Naive thymus-derived CD4-positive, alpha-beta T cell (primary cell): Measurements from ENCODE around the gene LAMP1. TPM values are rescaled to one million over a fixed set of nuclear protein-coding genes. Genes with fewer than 3 reads are reported as not detected.

Source experiments
- ATAC-seq: fragments of 150-1000 bp; cut with Tn5 transposase; 2 replicates; pipeline ENCODE4 v1.10.0; 2021; ENCODE audit warnings: mild to moderate bottlenecking, moderate library complexity
- CTCF ChIA-PET: fragments of 350-600 bp; sonication (Branson Sonifier 250); formaldehyde crosslinking; loops from one replicate; lab custom pipeline; 2021; ENCODE audit warnings: antibody characterized with exemption; lab: Charles Lee
- POLR2A ChIA-PET: fragments of 350-600 bp; sonication (Branson Sonifier 250); formaldehyde crosslinking; loops from one replicate; lab custom pipeline; 2021; ENCODE audit warnings: antibody characterized with exemption, inconsistent platforms; lab: Charles Lee
- DNase-seq, 9 donors: peaks; one replicate each; pipeline versions ENCODE4 v3.0.0 to v3.0.0-alpha.2; 2020 to 2022; ENCODE audit warnings: mixed read lengths in 1 of 9
- H3K27ac ChIP-seq: one replicate; pipeline ENCODE4 v1.7.0; 2013; ENCODE audit warnings: mild to moderate bottlenecking, low read depth, low read length, moderate library complexity
- H3K27me3 ChIP-seq, 2 donors: one replicate each; pipeline ENCODE4 v1.7.0; 2013; ENCODE audit warnings: low read length in 2 of 2, mild to moderate bottlenecking in 2 of 2, moderate library complexity in 2 of 2; ENCODE audit not compliant: control insufficient read depth in 2 of 2, insufficient read depth in 2 of 2
- H3K36me3 ChIP-seq, 3 experiments: 1 replicate in 2 of 3; 2 replicates in 1 of 3; pipeline ENCODE4 v1.7.0; 2013; ENCODE audit warnings: low read length in 3 of 3, mild to moderate bottlenecking in 3 of 3, moderate library complexity in 1 of 3; ENCODE audit not compliant: insufficient read depth in 3 of 3, control insufficient read depth in 2 of 3
- H3K4me1 ChIP-seq, 2 donors: one replicate each; pipeline ENCODE4 v1.7.0; 2013; ENCODE audit warnings: low read length in 2 of 2, mild to moderate bottlenecking in 2 of 2, moderate library complexity in 1 of 2; ENCODE audit not compliant: control insufficient read depth in 2 of 2, insufficient read depth in 2 of 2
- H3K4me3 ChIP-seq: 2 replicates; pipeline ENCODE4 v1.7.0; 2013; ENCODE audit warnings: mild to moderate bottlenecking, low read length
- H3K9me3 ChIP-seq, 3 experiments: 1 replicate in 2 of 3; 2 replicates in 1 of 3; pipeline ENCODE4 v1.7.0; 2013; ENCODE audit warnings: low read length in 3 of 3; ENCODE audit not compliant: control insufficient read depth in 2 of 3
- H3K27ac Mint-ChIP-seq, 9 donors: one replicate each; pipeline ENCODE4 v1.8.0; 2020 to 2022; ENCODE audit warnings: mixed read lengths in 9 of 9, mild to moderate bottlenecking in 8 of 9, moderate library complexity in 5 of 9, inconsistent platforms in 2 of 9
- H3K27me3 Mint-ChIP-seq, 5 donors: one replicate each; pipeline ENCODE4 v1.8.0; 2021 to 2022; ENCODE audit warnings: mixed read lengths in 5 of 5, mild to moderate bottlenecking in 1 of 5
- H3K36me3 Mint-ChIP-seq, 5 donors: one replicate each; pipeline ENCODE4 v1.8.0; 2020 to 2022; ENCODE audit warnings: mixed read lengths in 5 of 5, mild to moderate bottlenecking in 3 of 5, inconsistent platforms in 1 of 5
- H3K4me1 Mint-ChIP-seq, 7 donors: one replicate each; pipeline ENCODE4 v1.8.0; 2020 to 2022; ENCODE audit warnings: mixed read lengths in 7 of 7, mild to moderate bottlenecking in 3 of 7, inconsistent platforms in 1 of 7
- H3K4me3 Mint-ChIP-seq, 10 donors: one replicate each; pipeline ENCODE4 v1.8.0; 2020 to 2022; ENCODE audit warnings: mild to moderate bottlenecking in 10 of 10, mixed read lengths in 10 of 10, moderate library complexity in 6 of 10, inconsistent platforms in 2 of 10
- H3K9me3 Mint-ChIP-seq, 11 donors: one replicate each; pipeline ENCODE4 v1.8.0; 2020 to 2022; ENCODE audit warnings: mixed read lengths in 11 of 11, mild to moderate bottlenecking in 4 of 11, inconsistent platforms in 1 of 11, moderate library complexity in 1 of 11
- intact Hi-C, 2 donors: fragments of 100-400 bp; cut with micrococcal nuclease; formaldehyde crosslinking; loops; one replicate each; pipeline ENCODE4 v1.15.1; 2023
- polyA plus RNA-seq, 2 donors: library from polyadenylated mRNA; unstranded; fragments of 300-500 nt; fragmentation: Illumina TruSeq; gene quantifications; one replicate each; pipeline ENCODE4 v1.2.3, GENCODE V29; 2021
- total RNA-seq, 6 experiments: library from RNA in 5 of 6; stranded (reverse) in 5 of 6; gene quantifications; 1 replicate in 5 of 6; 2 replicates in 1 of 6; pipeline ENCODE4 v1.2.3 and lab custom pipeline; 2021 to 2026

LAMP1 gene
- total and polyA plus RNA-seq, 7 experiments from 2014 or later, result 21.6 to 113 (median 92.7) TPM

- H3K4me1 ChIP-seq, result peaks cover 4 to 10% of the 10 kb centered on the region in 2 donors
- POLR2A ChIA-PET, result no interaction called here
- intact Hi-C loops, result loop anchor here in 1 of 2 donors (10.0 kb wide), 2 partner anchors 293 to 597 kb away; partner anchors contain the start of genes ATP11A and TFDP1
- H3K9me3 ChIP-seq, result no peaks in the 10 kb centered on the region
- CTCF ChIA-PET, result interaction anchor here (1.0 kb wide), 1 partner anchor 16 kb away, joined by 3 read pairs; no protein-coding TSS in a partner anchor
- peak in 6 of 9 donors; percentile 10 to 51 (median 19) for DNase-seq
- Mint-ChIP-seq H3K27me3 (peaks cover 39 to 59% (median 47%) of the 10 kb centered on the region in 5 donors), H3K27ac (peak overlapping the region in 1 of 9 donors; percentile 3), H3K4me3 (peak overlapping the region; percentile 1 to 77 (median 48)), H3K36me3 (peaks cover 0 to 5% (median 4%) of the 10 kb centered on the region in 5 donors), H3K4me1 (peaks cover 15 to 24% (median 19%) of the 10 kb centered on the region in 7 donors), H3K9me3 (peaks cover 0 to 11% (median 3%) of the 10 kb centered on the region in 11 donors)
- H3K27ac ChIP-seq, result no peak overlapping the region
- no peaks in the 10 kb centered on the region for H3K36me3 ChIP-seq
- ATAC-seq, result no peak
- peak overlapping the region; percentile 7 for H3K4me3 ChIP-seq
- H3K27me3 ChIP-seq, result no peaks in the 10 kb centered on the region
Measured at GRCh38 chr13:113292021-113292862, 4.8 kb upstream of the LAMP1 start.

- Histone ChIP-seq H3K9me3 (no peaks in the 10 kb centered on the region), H3K4me3 (no peak overlapping the region), H3K27ac (no peak overlapping the region), H3K4me1 (peaks cover 14 to 21% of the 10 kb centered on the region in 2 donors), H3K36me3 (no peaks in the 10 kb centered on the region), H3K27me3 (no peaks in the 10 kb centered on the region)
- Mint-ChIP-seq H3K36me3 (peaks cover 0 to 5% (median 4%) of the 10 kb centered on the region in 5 donors), H3K9me3 (peaks cover 0 to 19% (median 3%) of the 10 kb centered on the region in 11 donors), H3K4me1 (peaks cover 28 to 37% (median 31%) of the 10 kb centered on the region in 7 donors), H3K4me3 (no peak overlapping the region), H3K27me3 (peaks cover 35 to 63% (median 39%) of the 10 kb centered on the region in 5 donors), H3K27ac (no peak overlapping the region)
- ChIA-PET POLR2A (no interaction called here), CTCF (no interaction called here)
- no peak for DNase-seq
- ATAC-seq, result no peak
- intact Hi-C loops, result loop anchor here in 1 of 2 donors (10.0 kb wide), 2 partner anchors 291 to 599 kb away; partner anchors contain the start of genes ATP11A and TFDP1
Measured at GRCh38 chr13:113293686-113294085, 3.4 kb upstream of the LAMP1 start.

- intact Hi-C loops, result loop anchor here in 1 of 2 donors (2.0 to 10.0 kb wide), 3 partner anchors 289 to 601 kb away; partner anchors contain the start of genes ATP11A and TFDP1
- Mint-ChIP-seq H3K9me3 (peaks cover 0 to 19% (median 3%) of the 10 kb centered on the region in 11 donors), H3K27ac (peak overlapping the region in 8 of 9 donors; percentile 85 to 100 (median 100)), H3K4me3 (peak overlapping the region; percentile 88 to 99 (median 96)), H3K36me3 (peaks cover 0 to 5% (median 4%) of the 10 kb centered on the region in 5 donors), H3K27me3 (peaks cover 14 to 48% (median 21%) of the 10 kb centered on the region in 5 donors), H3K4me1 (peaks cover 30 to 47% (median 37%) of the 10 kb centered on the region in 7 donors)
- H3K9me3 ChIP-seq, result no peaks in the 10 kb centered on the region
- POLR2A ChIA-PET, result no interaction called here
- H3K27ac ChIP-seq, result no peak overlapping the region
- H3K27me3 ChIP-seq, result no peaks in the 10 kb centered on the region
- no peaks in the 10 kb centered on the region for H3K36me3 ChIP-seq
- peaks cover 14 to 21% of the 10 kb centered on the region in 2 donors for H3K4me1 ChIP-seq
- no peak overlapping the region for H3K4me3 ChIP-seq
- ATAC-seq, result no peak
- DNase-seq, result no peak
- CTCF ChIA-PET, result no interaction called here
Measured at GRCh38 chr13:113295776-113296175, 1.3 kb upstream of the LAMP1 start.

- ATAC-seq, result peak; percentile 64
- peak overlapping the region; percentile 90 for H3K27ac ChIP-seq
- no peaks in the 10 kb centered on the region for H3K9me3 ChIP-seq
- ChIA-PET CTCF (interaction anchor here (0.6 to 1.0 kb wide), 2 partner anchors 87 to 97 kb away, joined by 3 to 4 read pairs; no protein-coding TSS in a partner anchor), POLR2A (interaction anchor here (0.6 to 2.9 kb wide), 8 partner anchors 12 to 328 kb away, joined by 3 to 16 read pairs (median 4); partner anchors contain the start of genes CUL4A, MCF2L and PCID2)
- Mint-ChIP-seq H3K4me3 (peak overlapping the region; percentile 87 to 99 (median 96)), H3K36me3 (peaks cover 0 to 5% (median 4%) of the 10 kb centered on the region in 5 donors), H3K27me3 (peaks cover 2 to 31% (median 7%) of the 10 kb centered on the region in 5 donors), H3K4me1 (peaks cover 22 to 40% (median 34%) of the 10 kb centered on the region in 7 donors), H3K9me3 (peaks cover 0 to 19% (median 3%) of the 10 kb centered on the region in 11 donors), H3K27ac (peak overlapping the region; percentile 95 to 99 (median 97))
- no peaks in the 10 kb centered on the region for H3K27me3 ChIP-seq
- peak overlapping the region; percentile 75 for H3K4me3 ChIP-seq
- H3K36me3 ChIP-seq, result peaks cover 0 to under 1% (median 0%) of the 10 kb centered on the region in 3 experiments
- intact Hi-C loops, result loop anchor here (1.0 to 10.0 kb wide), 9 partner anchors 22 to 603 kb away; partner anchors contain the start of genes DCUN1D2 (in 2 of the 2), ATP11A (in 1 of the 2), MCF2L (in 1 of the 2) and PCID2 (in 1 of the 2)
- DNase-seq, result peak; percentile 41 to 66 (median 54)
- peaks cover 10 to 13% of the 10 kb centered on the region in 2 donors for H3K4me1 ChIP-seq
Measured at GRCh38 chr13:113297370-113298042, 467 bp downstream of the LAMP1 start.

GRCh38 chr13:113298043-113298945 is 1.3 kb downstream of the LAMP1 start:
- ATAC-seq (no peak), DNase-seq (peak in 1 of 9 donors; percentile 11)
- CTCF ChIA-PET, result interaction anchor here (1.0 kb wide), 1 partner anchor 96 kb away, joined by 4 read pairs; no protein-coding TSS in a partner anchor
- Histone ChIP-seq H3K36me3 (peaks cover 0 to 8% (median 0%) of the 10 kb centered on the region in 3 experiments), H3K27me3 (no peaks in the 10 kb centered on the region), H3K4me3 (peak overlapping the region; percentile 75), H3K9me3 (no peaks in the 10 kb centered on the region), H3K4me1 (peaks cover 10 to 11% of the 10 kb centered on the region in 2 donors), H3K27ac (peak overlapping the region; percentile 90)
- H3K27me3 Mint-ChIP-seq, result peaks cover 0 to 24% (median 4%) of the 10 kb centered on the region in 5 donors
- POLR2A ChIA-PET, result interaction anchor here (0.6 to 2.9 kb wide), 6 partner anchors 11 to 329 kb away, joined by 3 to 16 read pairs (median 4); partner anchors contain the start of genes CUL4A, MCF2L and PCID2
- H3K4me1 Mint-ChIP-seq, result peaks cover 20 to 46% (median 39%) of the 10 kb centered on the region in 7 donors
- peak overlapping the region; percentile 87 to 99 (median 96) for H3K4me3 Mint-ChIP-seq
- intact Hi-C loops, result loop anchor here in 1 of 2 donors (10.0 kb wide), 2 partner anchors 287 to 603 kb away; partner anchors contain the start of genes ATP11A and TFDP1
- peaks cover 0 to 5% (median 4%) of the 10 kb centered on the region in 5 donors for H3K36me3 Mint-ChIP-seq
- H3K9me3 Mint-ChIP-seq, result peaks cover 0 to 19% (median 3%) of the 10 kb centered on the region in 11 donors
- peak overlapping the region; percentile 95 to 99 (median 97) for H3K27ac Mint-ChIP-seq
